NCI-H187 treated with DMSO at 0.1 percent for 48 hours (cell line): Measurements from ENCODE around the gene PTPRU.

Experiments used
- DNase-seq: peaks from one replicate; lab custom pipeline; 2025; lab: John Stamatoyannopoulos, UW

Gene PTPRU

GRCh38 chr1:29235955-29236711, at the start of gene PTPRU:
Gene PTPRU (plus strand): TSS chr1:29236522. CDS start chr1:29236645, 123 bp downstream.
- DNase-seq, result no peak

- no peak for DNase-seq
Measured at GRCh38 chr1:29186707-29187106, 49.6 kb upstream of the PTPRU start.

- no peak for DNase-seq
Measured at GRCh38 chr1:29190718-29191117, 45.6 kb upstream of the PTPRU start.

DNA sequence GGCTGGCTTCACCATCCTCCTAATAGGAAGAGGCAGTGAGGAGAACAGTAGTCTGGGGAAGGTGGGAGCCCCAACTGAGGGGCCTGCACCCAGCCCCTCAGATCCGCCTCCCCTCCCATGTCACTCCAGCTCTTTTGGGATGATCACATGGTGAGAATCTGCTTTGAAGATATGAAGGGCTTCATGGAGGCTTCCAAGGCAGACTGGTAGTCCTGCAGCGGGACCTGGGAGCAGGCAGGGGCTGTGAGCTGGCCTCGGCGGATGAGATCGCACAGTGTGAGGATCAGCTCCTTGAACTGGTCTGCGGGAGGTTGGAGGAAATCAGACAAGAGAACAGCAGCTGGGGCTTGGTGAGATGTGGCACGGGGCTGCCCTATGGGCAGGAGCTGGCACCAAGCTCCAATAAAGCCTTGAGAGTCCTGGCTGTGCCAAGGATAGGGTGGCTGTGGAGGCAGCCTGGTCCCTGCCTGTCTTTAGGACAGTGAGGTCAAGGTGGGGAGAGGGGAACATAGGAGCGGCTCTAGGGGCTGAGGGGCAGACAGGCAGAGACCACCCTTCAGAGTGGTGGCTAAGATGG, 42.4 kb upstream of the PTPRU start:
- no peak for DNase-seq

- no peak for DNase-seq
Measured at GRCh38 chr1:29195881-29196291, 40.4 kb upstream of the PTPRU start.

DNA sequence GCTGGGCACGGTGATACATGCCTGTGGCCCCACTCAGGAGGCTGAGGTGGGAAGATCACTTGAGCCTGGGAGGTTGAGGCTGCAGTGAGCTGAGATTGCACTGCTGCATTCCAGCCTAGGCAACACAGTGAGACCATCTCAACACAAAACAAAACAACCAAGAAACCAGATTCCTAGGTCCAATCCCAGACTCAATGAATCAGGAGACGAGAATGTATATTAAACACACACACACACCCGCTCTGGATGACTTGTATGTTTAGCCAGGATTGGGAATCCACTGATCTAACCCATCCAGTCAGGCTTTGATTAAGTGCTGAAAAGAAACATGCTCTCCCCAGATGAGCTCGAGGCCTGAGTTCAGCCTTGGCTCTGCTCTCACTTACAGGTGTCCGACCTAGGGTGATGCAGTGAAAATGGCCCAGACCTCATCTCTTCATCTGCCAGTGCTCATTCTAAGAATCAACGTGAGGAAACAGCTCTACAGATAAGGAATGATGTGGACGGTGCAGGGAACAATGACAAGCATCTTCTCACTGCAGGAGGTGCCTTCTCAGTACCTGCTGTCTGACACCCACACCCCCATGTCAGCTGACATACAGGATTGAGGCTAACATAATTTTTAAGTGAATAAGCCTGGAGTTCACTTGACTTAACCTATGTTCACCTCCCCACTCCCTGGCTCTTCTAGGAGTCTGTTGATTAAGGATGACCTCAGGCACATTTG, 39.3 kb upstream of the PTPRU start:
- DNase-seq, result no peak

- DNase-seq, result no peak
Measured at GRCh38 chr1:29197590-29197924, 38.8 kb upstream of the PTPRU start.

GRCh38 chr1:29197993-29198392, 38.3 kb upstream of the PTPRU start:
- no peak for DNase-seq

- DNase-seq, result no peak
Measured at GRCh38 chr1:29200906-29201594, 35.3 kb upstream of the PTPRU start.

- no peak for DNase-seq
Measured at GRCh38 chr1:29201595-29202051, 34.7 kb upstream of the PTPRU start.

GRCh38 chr1:29202053-29202452, 34.3 kb upstream of the PTPRU start:
- no peak for DNase-seq

GRCh38 chr1:29202584-29203340, 33.6 kb upstream of the PTPRU start:
- peak; percentile 27 for DNase-seq

DNA sequence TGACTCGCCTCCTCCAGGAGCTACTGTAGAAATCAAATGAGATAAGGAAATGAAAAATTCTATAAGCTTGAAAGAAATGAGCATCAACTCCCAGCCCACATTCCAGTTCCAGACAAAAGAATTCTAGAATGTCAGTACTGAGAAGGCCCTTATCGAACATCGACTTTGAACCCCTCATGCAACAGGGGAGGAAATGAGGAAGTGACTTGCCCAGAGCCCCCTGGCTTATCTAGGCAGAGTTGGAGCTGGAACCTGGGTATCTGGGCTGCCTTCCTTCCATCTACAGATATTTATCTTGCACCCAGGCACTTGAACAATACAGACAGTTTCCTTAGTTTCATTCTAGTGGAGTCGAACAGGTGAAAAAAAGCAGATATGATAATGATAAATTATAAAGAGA, 27.9 kb upstream of the PTPRU start:
- no peak for DNase-seq

- no peak for DNase-seq
Measured at GRCh38 chr1:29209173-29209572, 27.1 kb upstream of the PTPRU start.

- DNase-seq, result no peak
Measured at GRCh38 chr1:29210278-29211085, 25.8 kb upstream of the PTPRU start.

GRCh38 chr1:29211086-29212030, 25.0 kb upstream of the PTPRU start:
- no peak for DNase-seq

DNA sequence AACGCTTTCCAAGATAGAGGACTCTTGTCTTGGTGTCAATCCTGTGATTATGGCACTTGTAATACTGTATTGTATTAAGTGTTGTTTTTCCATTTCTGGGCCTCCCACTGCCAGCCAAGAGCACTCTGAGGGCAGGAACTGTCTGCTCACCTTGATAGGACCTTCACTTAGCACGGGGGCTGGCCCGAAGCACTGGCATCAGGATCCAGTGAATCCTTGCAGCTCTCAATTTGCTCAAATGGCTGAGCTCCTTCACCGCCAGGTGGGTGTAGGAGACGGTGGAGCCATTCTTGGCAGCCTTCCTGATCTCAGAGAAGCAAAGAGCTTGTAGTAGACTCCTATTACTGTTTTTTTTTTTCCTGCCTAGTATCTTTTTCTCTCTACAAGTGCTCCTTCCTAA, 23.3 kb upstream of the PTPRU start:
- DNase-seq, result no peak

GRCh38 chr1:29217633-29218032, 18.7 kb upstream of the PTPRU start:
- DNase-seq, result no peak

- no peak for DNase-seq
Measured at GRCh38 chr1:29218223-29218622, 18.1 kb upstream of the PTPRU start.

- no peak for DNase-seq
Measured at GRCh38 chr1:29221296-29221695, 15.0 kb upstream of the PTPRU start.
